K562 (cell line): ENCODE data around the gene RSBN1L. TPM values are rescaled to one million over a fixed set of nuclear protein-coding genes. Genes with fewer than 3 reads are reported as not detected.

Experiments used
- BMI1 ChIP-seq: fragments of 150-350 bp; IDR thresholded peaks from 2 replicates; pipeline ENCODE4 v1.6.1; 2014; ENCODE audit warnings: low read length
- BRD4 ChIP-seq: fragments of 200-600 bp; sonication (generic); IDR thresholded peaks from 2 replicates; pipeline ENCODE4 v1.6.1; 2017; ENCODE audit warnings: inconsistent platforms
- CBFA2T3 ChIP-seq: fragments of 450-650 bp; IDR thresholded peaks from 2 replicates; pipeline ENCODE4 v1.6.1; 2017
- CBX3 ChIP-seq, 2 experiments: IDR thresholded peaks; 1 replicate in 1 of 2; 2 replicates in 1 of 2; pipeline ENCODE4 v1.6.1; 2012; ENCODE audit warnings: inconsistent platforms in 2 of 2, low read length in 2 of 2, borderline replicate concordance in 1 of 2, control low read depth in 1 of 2
- ETV6 ChIP-seq, 3 experiments: fragments of 150-350 bp in 1 of 3; sonication (generic) in 1 of 3; formaldehyde crosslinking in 1 of 3; IDR thresholded peaks; 2 replicates each; pipeline versions ENCODE4 v1.6.1 to v1.8.0; 2014 to 2022; ENCODE audit warnings: borderline replicate concordance in 2 of 3, low read depth in 2 of 3, antibody characterized with exemption in 1 of 3, low read length in 1 of 3, mild to moderate bottlenecking in 1 of 3, missing genetic modification reagents in 1 of 3
- FOXP1 ChIP-seq: sonication (generic); formaldehyde crosslinking; IDR thresholded peaks from 2 replicates; pipeline ENCODE4 v1.8.0; 2022; ENCODE audit warnings: mild to moderate bottlenecking, missing genetic modification reagents
- GATAD2A ChIP-seq: fragments of 450-650 bp; IDR thresholded peaks from 2 replicates; pipeline ENCODE4 v1.6.1; 2017
- KDM1A ChIP-seq, 2 experiments: fragments of 450-650 bp; IDR thresholded peaks; 2 replicates each; pipeline ENCODE4 v1.6.1; 2016; ENCODE audit warnings: mild to moderate bottlenecking in 2 of 2
- MAZ ChIP-seq, 2 experiments: fragments of 450-650 bp in 1 of 2; sonication (generic) in 1 of 2; formaldehyde crosslinking; IDR thresholded peaks in 1 of 2; conservative IDR thresholded peaks in 1 of 2; 2 replicates each; pipeline versions ENCODE4 v1.4.0 to v1.5.0; 2020; ENCODE audit warnings: mild to moderate bottlenecking in 1 of 2, missing genetic modification reagents in 1 of 2
- MEF2A ChIP-seq: IDR thresholded peaks from 2 replicates; pipeline ENCODE4 v1.6.1; 2011; ENCODE audit warnings: low read depth, mild to moderate bottlenecking, low read length, moderate library complexity; ENCODE audit not compliant: control insufficient read depth
- MEF2D ChIP-seq: conservative IDR thresholded peaks from 2 replicates; pipeline ENCODE4 v1.6.1; 2016; ENCODE audit warnings: low read depth, missing genetic modification characterization, missing compliant biosample characterization
- RHOXF2B ChIP-seq: fragments of 250-450 bp; sonication (Bioruptor Pico); conservative IDR thresholded peaks from 2 replicates; pipeline ENCODE4 v1.5.1; 2021
- SAFB2 ChIP-seq: fragments of 200-400 bp; formaldehyde crosslinking; IDR thresholded peaks from 2 replicates; pipeline ENCODE4 v1.6.1; 2018; ENCODE audit warnings: borderline replicate concordance, low read length, low read depth, moderate library complexity; ENCODE audit not compliant: severe bottlenecking
- SIX5 ChIP-seq, 2 experiments: IDR thresholded peaks; 2 replicates each; pipeline ENCODE4 v1.6.1; 2011; ENCODE audit warnings: low read length in 2 of 2, borderline replicate concordance in 1 of 2, low read depth in 1 of 2, mild to moderate bottlenecking in 1 of 2, moderate library complexity in 1 of 2; ENCODE audit not compliant: insufficient read depth in 1 of 2
- SRSF7 ChIP-seq: fragments of 200-400 bp; formaldehyde crosslinking; optimal IDR thresholded peaks from 2 replicates; pipeline ENCODE3; 2017; ENCODE audit warnings: mild to moderate bottlenecking, low read depth, low read length
- TARDBP ChIP-seq: fragments of 450-650 bp; IDR thresholded peaks from 2 replicates; pipeline ENCODE4 v1.6.1; 2016
- YBX1 ChIP-seq: fragments of 450-650 bp; IDR thresholded peaks from 2 replicates; pipeline ENCODE4 v1.7.1; 2016; ENCODE audit warnings: mild to moderate bottlenecking
- ZNF165 ChIP-seq: fragments of 250-450 bp; sonication (Bioruptor Pico); IDR thresholded peaks from 2 replicates; pipeline ENCODE4 v1.4.0; 2020; ENCODE audit warnings: borderline replicate concordance
- ZNF41 ChIP-seq: fragments of 250-450 bp; sonication (Bioruptor Pico); conservative IDR thresholded peaks from 2 replicates; pipeline ENCODE4 v1.4.0; 2020; ENCODE audit warnings: mild to moderate bottlenecking
- ZNF79 ChIP-seq: fragments of 250-450 bp; sonication (Bioruptor Pico); IDR thresholded peaks from 2 replicates; pipeline ENCODE4 v1.4.0; 2020; ENCODE audit warnings: low read depth, mild to moderate bottlenecking, moderate library complexity
- ZNF830 ChIP-seq: fragments of 250-450 bp; sonication (Bioruptor Pico); IDR thresholded peaks from 2 replicates; pipeline ENCODE4 v1.5.0; 2021; ENCODE audit warnings: mild to moderate bottlenecking
- polyA plus RNA-seq, 8 experiments: library from polyadenylated mRNA; depleted of rRNA in 4 of 8; stranded (reverse) in 5 of 8; unstranded in 3 of 8; fragments of >200 nt; fragmentation: Nextera tagmentation in 2 of 8; fragmentation: Illumina TruSeq in 1 of 8; extraction: Ambion mirVana in 2 of 8; extraction: Trizol in 1 of 8; gene quantifications; 2 replicates each; pipeline versions ENCODE4 v1.2.1 to v1.2.3, GENCODE V29; 2011 to 2014; ENCODE audit warnings: inconsistent platforms in 1 of 8, missing spikeins in 1 of 8
- total RNA-seq, 7 experiments: library from RNA; depleted of rRNA in 6 of 7; stranded (reverse); fragments of >200 nt in 6 of 7; fragmentation: Illumina TruSeq in 2 of 7; extraction: Trizol in 2 of 7; gene quantifications; 2 replicates each; pipeline versions ENCODE4 v1.2.1 to v1.2.3, GENCODE V29; 2011 to 2021; ENCODE audit warnings: low replicate concordance in 1 of 7
- TF ChIP-seq, protein P1 (sequence below), 3 experiments: fragments of 200-800 bp in 1 of 3; fragments of 250-450 bp in 1 of 3; fragments of 450-650 bp in 1 of 3; sonication (Bioruptor Pico) in 1 of 3; sonication (Bioruptor generic) in 1 of 3; formaldehyde crosslinking in 1 of 3; IDR thresholded peaks; 2 replicates each; pipeline versions ENCODE4 v1.6.1 to v1.8.0; 2016 to 2022; ENCODE audit warnings: mild to moderate bottlenecking in 2 of 3, missing genetic modification characterization in 2 of 3, missing compliant biosample characterization in 1 of 3, moderate library complexity in 1 of 3
- TF ChIP-seq, protein P2 (sequence below): sonication (generic); formaldehyde crosslinking; IDR thresholded peaks from 2 replicates; pipeline ENCODE4 v1.8.0; 2022; ENCODE audit warnings: missing genetic modification reagents, mild to moderate bottlenecking, borderline replicate concordance
- TF ChIP-seq, protein P3 (sequence below): fragments of 250-450 bp; sonication (Bioruptor Pico); IDR thresholded peaks from 2 replicates; pipeline ENCODE4 v1.5.0; 2021

Gene RSBN1L
- total and polyA plus RNA-seq, 9 of the 15 experiments (the other 6 are each of a cell fraction or from before 2014, with no cell fraction given), result 6.2 to 35.2 (median 20.1) TPM

DNA sequence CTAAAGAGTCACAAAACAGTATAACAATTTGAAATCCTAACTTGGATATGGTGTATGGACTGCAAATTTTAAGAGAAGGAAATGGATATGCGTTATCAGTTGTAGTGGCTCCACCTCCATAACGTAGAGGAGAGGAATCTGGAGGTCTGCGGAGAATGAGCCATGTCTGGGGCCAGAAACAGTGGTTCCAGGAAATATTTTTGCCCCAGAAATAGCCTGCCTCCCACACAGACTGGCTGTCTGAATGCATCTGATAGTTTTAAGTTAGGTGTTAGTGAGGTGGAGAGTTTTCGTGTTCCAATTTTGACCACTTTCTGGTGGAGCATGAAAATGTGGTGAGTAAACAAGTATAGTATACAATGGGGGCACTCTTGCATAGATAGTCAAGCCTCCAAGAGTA lies 103.9 kb downstream of the RSBN1L start (continued):
- TF ChIP-seq, protein P1, sequence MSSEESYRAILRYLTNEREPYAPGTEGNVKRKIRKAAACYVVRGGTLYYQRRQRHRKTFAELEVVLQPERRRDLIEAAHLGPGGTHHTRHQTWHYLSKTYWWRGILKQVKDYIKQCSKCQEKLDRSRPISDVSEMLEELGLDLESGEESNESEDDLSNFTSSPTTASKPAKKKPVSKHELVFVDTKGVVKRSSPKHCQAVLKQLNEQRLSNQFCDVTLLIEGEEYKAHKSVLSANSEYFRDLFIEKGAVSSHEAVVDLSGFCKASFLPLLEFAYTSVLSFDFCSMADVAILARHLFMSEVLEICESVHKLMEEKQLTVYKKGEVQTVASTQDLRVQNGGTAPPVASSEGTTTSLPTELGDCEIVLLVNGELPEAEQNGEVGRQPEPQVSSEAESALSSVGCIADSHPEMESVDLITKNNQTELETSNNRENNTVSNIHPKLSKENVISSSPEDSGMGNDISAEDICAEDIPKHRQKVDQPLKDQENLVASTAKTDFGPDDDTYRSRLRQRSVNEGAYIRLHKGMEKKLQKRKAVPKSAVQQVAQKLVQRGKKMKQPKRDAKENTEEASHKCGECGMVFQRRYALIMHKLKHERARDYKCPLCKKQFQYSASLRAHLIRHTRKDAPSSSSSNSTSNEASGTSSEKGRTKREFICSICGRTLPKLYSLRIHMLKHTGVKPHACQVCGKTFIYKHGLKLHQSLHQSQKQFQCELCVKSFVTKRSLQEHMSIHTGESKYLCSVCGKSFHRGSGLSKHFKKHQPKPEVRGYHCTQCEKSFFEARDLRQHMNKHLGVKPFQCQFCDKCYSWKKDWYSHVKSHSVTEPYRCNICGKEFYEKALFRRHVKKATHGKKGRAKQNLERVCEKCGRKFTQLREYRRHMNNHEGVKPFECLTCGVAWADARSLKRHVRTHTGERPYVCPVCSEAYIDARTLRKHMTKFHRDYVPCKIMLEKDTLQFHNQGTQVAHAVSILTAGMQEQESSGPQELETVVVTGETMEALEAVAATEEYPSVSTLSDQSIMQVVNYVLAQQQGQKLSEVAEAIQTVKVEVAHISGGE (CRISPR knock-in tag; IDR thresholded peaks at IDR 0.05), result no peak
- TF ChIP-seq ZNF830 (CRISPR knock-in tag) (no peak), SRSF7 (no peak), ZNF41 (CRISPR knock-in tag) (no peak), BMI1 (no peak), ZNF165 (no peak), CBFA2T3 (peak; percentile 82), RHOXF2B (CRISPR knock-in tag) (no peak), BRD4 (no peak), SAFB2 (no peak), GATAD2A (no peak), MEF2D (tag) (peak; percentile 76), MEF2A (peak; percentile 89; the same call in 1 of the 2 replicates), MAZ (CRISPR knock-in tag; conservative IDR thresholded peaks at IDR 0.05 in 1 of 2, IDR thresholded peaks at IDR 0.05 in 1 of 2) (0 out of 4 replicates have a peak, but pooled peaks of 1 of the 2 experiments have one; percentile 33), CBX3 (IDR thresholded peaks at IDR 0.05; ENCODE audit: borderline replicate concordance in 1 of 2, low read length in 2 of 2) (0 out of 3 replicates have a peak, but pooled peaks of 1 of the 2 experiments have one; percentile 44), FOXP1 (CRISPR knock-in tag) (no peak), ZNF79 (no peak), SIX5 (IDR thresholded peaks at IDR 0.05; ENCODE audit: borderline replicate concordance in 1 of 2, insufficient read depth in 1 of 2, low read depth in 1 of 2, low read length in 2 of 2) (no peak), KDM1A (IDR thresholded peaks at IDR 0.05) (peak; percentile 56 to 79; a peak in 2 of 4 replicates), TARDBP (no peak), ETV6 (IDR thresholded peaks at IDR 0.05; ENCODE audit: borderline replicate concordance in 1 of 2, low read depth in 2 of 2, low read length in 1 of 2) (no peak; a peak in 1 of 4 replicates), ETV6 (CRISPR knock-in tag; IDR thresholded peaks at IDR 0.05; ENCODE audit: borderline replicate concordance) (no peak), YBX1 (no peak)
- TF ChIP-seq, protein P2, sequence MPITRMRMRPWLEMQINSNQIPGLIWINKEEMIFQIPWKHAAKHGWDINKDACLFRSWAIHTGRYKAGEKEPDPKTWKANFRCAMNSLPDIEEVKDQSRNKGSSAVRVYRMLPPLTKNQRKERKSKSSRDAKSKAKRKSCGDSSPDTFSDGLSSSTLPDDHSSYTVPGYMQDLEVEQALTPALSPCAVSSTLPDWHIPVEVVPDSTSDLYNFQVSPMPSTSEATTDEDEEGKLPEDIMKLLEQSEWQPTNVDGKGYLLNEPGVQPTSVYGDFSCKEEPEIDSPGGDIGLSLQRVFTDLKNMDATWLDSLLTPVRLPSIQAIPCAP (CRISPR knock-in tag), result no peak
- TF ChIP-seq, protein P3, sequence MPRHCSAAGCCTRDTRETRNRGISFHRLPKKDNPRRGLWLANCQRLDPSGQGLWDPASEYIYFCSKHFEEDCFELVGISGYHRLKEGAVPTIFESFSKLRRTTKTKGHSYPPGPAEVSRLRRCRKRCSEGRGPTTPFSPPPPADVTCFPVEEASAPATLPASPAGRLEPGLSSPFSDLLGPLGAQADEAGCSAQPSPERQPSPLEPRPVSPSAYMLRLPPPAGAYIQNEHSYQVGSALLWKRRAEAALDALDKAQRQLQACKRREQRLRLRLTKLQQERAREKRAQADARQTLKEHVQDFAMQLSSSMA (CRISPR knock-in tag), result no peak
